Mesenchymal stem cell (in vitro differentiated cells and primary cell): Measurements from ENCODE around the gene FUT3.
A peak's percentile ranks its signal among the peaks of the same experiment; 100 is the strongest.

Source experiments
- DNase-seq: peaks from one replicate; pipeline ENCODE4 v3.0.0-alpha.2; 2013
- H2AFZ ChIP-seq: one replicate; pipeline ENCODE4 v1.6.1; 2013; ENCODE audit warnings: low read depth, mild to moderate bottlenecking, control low read depth, inconsistent platforms, low read length, moderate library complexity
- H2AK5ac ChIP-seq: 2 replicates; pipeline ENCODE4 v1.6.1; 2013; ENCODE audit warnings: low read length, moderate library complexity, mild to moderate bottlenecking, inconsistent platforms; ENCODE audit not compliant: severe bottlenecking
- H2BK120ac ChIP-seq: one replicate; pipeline ENCODE4 v1.6.1; 2013; ENCODE audit warnings: low read depth, mild to moderate bottlenecking, inconsistent platforms, low read length, moderate library complexity
- H2BK12ac ChIP-seq, 2 experiments: one replicate each; pipeline ENCODE4 v1.6.1; 2013; ENCODE audit warnings: inconsistent platforms in 2 of 2, low read length in 2 of 2, mild to moderate bottlenecking in 2 of 2, moderate library complexity in 2 of 2, control low read depth in 1 of 2
- H2BK15ac ChIP-seq: one replicate; pipeline ENCODE4 v1.6.1; 2013; ENCODE audit warnings: mild to moderate bottlenecking, low read depth, inconsistent platforms; ENCODE audit not compliant: poor library complexity, severe bottlenecking
- H2BK5ac ChIP-seq: 2 replicates; pipeline ENCODE4 v1.6.1; 2013; ENCODE audit warnings: low read depth, mild to moderate bottlenecking, low read length, control low read depth, inconsistent platforms; ENCODE audit not compliant: poor library complexity, severe bottlenecking
- H3K14ac ChIP-seq, 2 experiments: one replicate each; pipeline ENCODE4 v1.6.1; 2013; ENCODE audit warnings: inconsistent platforms in 2 of 2, low read length in 2 of 2, control low read depth in 1 of 2, mild to moderate bottlenecking in 1 of 2, moderate library complexity in 1 of 2
- H3K18ac ChIP-seq, 2 experiments: one replicate each; pipeline ENCODE4 v1.6.1; 2013; ENCODE audit warnings: inconsistent platforms in 2 of 2, low read length in 2 of 2, control low read depth in 1 of 2, low read depth in 1 of 2, mild to moderate bottlenecking in 1 of 2
- H3K23ac ChIP-seq, 2 experiments: one replicate each; pipeline ENCODE4 v1.6.1; 2013; ENCODE audit warnings: inconsistent platforms in 2 of 2, low read length in 2 of 2, mild to moderate bottlenecking in 2 of 2, moderate library complexity in 2 of 2, control low read depth in 1 of 2
- H3K27ac ChIP-seq: 2 replicates; pipeline ENCODE4 v1.5.1; 2013; ENCODE audit warnings: mild to moderate bottlenecking, moderate library complexity, low read length, control low read depth, inconsistent platforms; ENCODE audit not compliant: poor library complexity, severe bottlenecking
- H3K27me3 ChIP-seq, 2 experiments: 2 replicates each; pipeline versions ENCODE4 v1.6.1 to v1.7.0; 2013; ENCODE audit warnings: low read length in 2 of 2, mild to moderate bottlenecking in 2 of 2, moderate library complexity in 2 of 2, control low read depth in 1 of 2, inconsistent platforms in 1 of 2; ENCODE audit not compliant: control insufficient read depth in 1 of 2, insufficient read depth in 1 of 2
- H3K36me3 ChIP-seq, 2 experiments: 2 replicates each; pipeline versions ENCODE4 v1.6.1 to v1.7.0; 2013; ENCODE audit warnings: low read length in 2 of 2, control low read depth in 1 of 2, inconsistent platforms in 1 of 2, low read depth in 1 of 2, mild to moderate bottlenecking in 1 of 2; ENCODE audit not compliant: insufficient read depth in 2 of 2, control insufficient read depth in 1 of 2
- H3K4ac ChIP-seq, 2 experiments: one replicate each; pipeline ENCODE4 v1.6.1; 2013; ENCODE audit warnings: inconsistent platforms in 2 of 2, low read length in 2 of 2, mild to moderate bottlenecking in 2 of 2, moderate library complexity in 2 of 2, control low read depth in 1 of 2, low read depth in 1 of 2
- H3K4me1 ChIP-seq: 2 replicates; pipeline ENCODE4 v1.6.1; 2013; ENCODE audit warnings: low read depth, low read length, control low read depth; ENCODE audit not compliant: control insufficient read depth, insufficient read depth
- H3K4me2 ChIP-seq: 2 replicates; pipeline ENCODE4 v1.6.1; 2013; ENCODE audit warnings: low read length, mild to moderate bottlenecking, inconsistent platforms; ENCODE audit not compliant: poor library complexity, severe bottlenecking
- H3K4me3 ChIP-seq, 2 experiments: 2 replicates each; pipeline versions ENCODE4 v1.5.1 to v1.7.0; 2013; ENCODE audit warnings: low read length in 2 of 2, mild to moderate bottlenecking in 2 of 2, control low read depth in 1 of 2, low read depth in 1 of 2; ENCODE audit not compliant: insufficient read depth in 1 of 2
- H3K79me1 ChIP-seq: replicated peaks from 2 replicates; pipeline ENCODE4 v1.6.1; 2013; ENCODE audit warnings: mild to moderate bottlenecking, control low read depth, low read length, inconsistent platforms; ENCODE audit not compliant: poor library complexity, severe bottlenecking
- H3K9ac ChIP-seq: 2 replicates; pipeline ENCODE4 v1.7.0; 2013; ENCODE audit warnings: mild to moderate bottlenecking, low read length, moderate library complexity
- H3K9me3 ChIP-seq: 2 replicates; pipeline ENCODE4 v1.7.0; 2013; ENCODE audit warnings: mild to moderate bottlenecking, low read length; ENCODE audit not compliant: control insufficient read depth
- H4K8ac ChIP-seq: one replicate; pipeline ENCODE4 v1.6.1; 2013; ENCODE audit warnings: inconsistent platforms, mild to moderate bottlenecking, low read length, moderate library complexity
- H4K91ac ChIP-seq: one replicate; pipeline ENCODE4 v1.6.1; 2013; ENCODE audit warnings: mild to moderate bottlenecking, low read length, inconsistent platforms
- WGBS: methylation state at CpG from one replicate; pipeline ENCODE4 v1.1.7; 2013; ENCODE audit warnings: mixed read lengths; 5-methylcytosine and 5-hydroxymethylcytosine counted together

FUT3 gene

GRCh38 chr19:5822181-5822844, 28.9 kb downstream of the FUT3 start:
- no peak overlapping the region for H3K14ac ChIP-seq
- DNase-seq: no peak
- no peak overlapping the region for H3K23ac ChIP-seq
- H3K9ac ChIP-seq: no peak overlapping the region
- H3K36me3 ChIP-seq: no peaks in the 10 kb centered on the region
- H2BK120ac ChIP-seq: no peak overlapping the region
- H3K27ac ChIP-seq: no peak overlapping the region
- H2BK12ac ChIP-seq: no peak overlapping the region
- no peak overlapping the region for H2AFZ ChIP-seq
- H2AK5ac ChIP-seq: no peak overlapping the region
- no peak overlapping the region for H4K8ac ChIP-seq
- WGBS: 81% methylated on average over 29 of the region's 30 CpGs
- no peaks in the 10 kb centered on the region for H3K9me3 ChIP-seq
- no peak overlapping the region for H2BK15ac ChIP-seq
- no peak overlapping the region for H2BK5ac ChIP-seq
- no peak overlapping the region for H3K4me2 ChIP-seq
- H3K4me1 ChIP-seq: peaks cover 11% of the 10 kb centered on the region
- no peak overlapping the region for H4K91ac ChIP-seq
- H3K4ac ChIP-seq: no peak overlapping the region
- H3K79me1 ChIP-seq: no peaks in the 10 kb centered on the region
- H3K18ac ChIP-seq: no peak overlapping the region
- no peak overlapping the region for H3K4me3 ChIP-seq
- peaks cover 0 to 28% of the 10 kb centered on the region in 2 experiments for H3K27me3 ChIP-seq

- Histone ChIP-seq H3K4me2 (no peak overlapping the region), H4K8ac (no peak overlapping the region), H3K4me1 (peaks cover 5% of the 10 kb centered on the region), H3K27ac (no peak overlapping the region), H3K9ac (no peak overlapping the region), H3K14ac (no peak overlapping the region), H2AK5ac (no peak overlapping the region), H3K79me1 (no peaks in the 10 kb centered on the region), H3K9me3 (no peaks in the 10 kb centered on the region), H3K4me3 (no peak overlapping the region), H2AFZ (no peak overlapping the region), H4K91ac (no peak overlapping the region), H3K18ac (no peak overlapping the region), H3K27me3 (peaks cover 0 to 26% of the 10 kb centered on the region in 2 experiments), H2BK15ac (no peak overlapping the region), H3K23ac (no peak overlapping the region), H3K36me3 (no peaks in the 10 kb centered on the region), H3K4ac (no peak overlapping the region), H2BK5ac (no peak overlapping the region), H2BK120ac (no peak overlapping the region), H2BK12ac (no peak overlapping the region)
- DNase-seq: no peak
- WGBS: 76% methylated on average over 8 of the region's 8 CpGs
These were observed 29.6 kb downstream of the FUT3 start for GRCh38 chr19:5821521-5822180.

GRCh38 chr19:5820785-5821184, 30.5 kb downstream of the FUT3 start:
- H2BK5ac ChIP-seq: no peak overlapping the region
- H3K18ac ChIP-seq: no peak overlapping the region
- no peak overlapping the region for H3K23ac ChIP-seq
- H2AFZ ChIP-seq: no peak overlapping the region
- no peak overlapping the region for H3K4me2 ChIP-seq
- no peak overlapping the region for H4K8ac ChIP-seq
- no peaks in the 10 kb centered on the region for H3K36me3 ChIP-seq
- no peak overlapping the region for H2BK15ac ChIP-seq
- H2BK120ac ChIP-seq: no peak overlapping the region
- no peak for DNase-seq
- no peaks in the 10 kb centered on the region for H3K9me3 ChIP-seq
- peak overlapping the region; percentile 39 for H4K91ac ChIP-seq
- no peaks in the 10 kb centered on the region for H3K79me1 ChIP-seq
- H3K4ac ChIP-seq: no peak overlapping the region
- H3K9ac ChIP-seq: no peak overlapping the region
- no peak overlapping the region for H2AK5ac ChIP-seq
- peaks cover 0 to 23% of the 10 kb centered on the region in 2 experiments for H3K27me3 ChIP-seq
- H3K4me1 ChIP-seq: peaks cover 2% of the 10 kb centered on the region
- no peak overlapping the region for H3K27ac ChIP-seq
- no peak overlapping the region for H3K14ac ChIP-seq
- H3K4me3 ChIP-seq: no peak overlapping the region
- H2BK12ac ChIP-seq: no peak overlapping the region
- WGBS: 69% methylated on average over 6 of the region's 6 CpGs

GRCh38 chr19:5818594-5818993, 32.7 kb downstream of the FUT3 start:
- Histone ChIP-seq H3K4ac (no peak overlapping the region), H3K4me1 (peaks cover 2% of the 10 kb centered on the region), H3K9me3 (no peaks in the 10 kb centered on the region), H3K27me3 (peaks cover 11 to 35% of the 10 kb centered on the region in 2 experiments), H2BK12ac (no peak overlapping the region), H3K23ac (no peak overlapping the region), H3K27ac (no peak overlapping the region), H3K14ac (peak overlapping the region in 1 of 2 experiments; percentile 37), H3K18ac (no peak overlapping the region), H2AFZ (no peak overlapping the region), H2BK5ac (no peak overlapping the region), H3K36me3 (no peaks in the 10 kb centered on the region), H4K8ac (no peak overlapping the region), H2BK15ac (no peak overlapping the region), H3K9ac (no peak overlapping the region), H2BK120ac (no peak overlapping the region), H4K91ac (peak overlapping the region; percentile 72), H3K4me3 (peak overlapping the region in 1 of 2 experiments; percentile 23), H3K79me1 (no peaks in the 10 kb centered on the region), H3K4me2 (no peak overlapping the region), H2AK5ac (no peak overlapping the region)
- 90% methylated on average over 10 of the region's 10 CpGs for WGBS
- DNase-seq: no peak
